HUES64 (cell line): Measurements from ENCODE around the gene RHOB.

Source experiments
- H3K27ac ChIP-seq: 2 replicates; pipeline ENCODE4 v1.7.0; 2013; ENCODE audit warnings: low read depth, low read length, inconsistent platforms
- H3K27me3 ChIP-seq: 2 replicates; pipeline ENCODE4 v1.6.1; 2013; ENCODE audit warnings: mild to moderate bottlenecking, low read length; ENCODE audit not compliant: insufficient read depth
- H3K36me3 ChIP-seq: 2 replicates; pipeline ENCODE4 v1.6.1; 2013; ENCODE audit warnings: mild to moderate bottlenecking, low read length; ENCODE audit not compliant: insufficient read depth
- H3K4me1 ChIP-seq: 2 replicates; pipeline ENCODE4 v1.6.1; 2013; ENCODE audit warnings: mild to moderate bottlenecking, low read length, moderate library complexity; ENCODE audit not compliant: insufficient read depth
- H3K4me3 ChIP-seq: 2 replicates; pipeline ENCODE4 v1.5.1; 2013; ENCODE audit warnings: mild to moderate bottlenecking, low read length, moderate library complexity
- H3K9ac ChIP-seq: 2 replicates; pipeline ENCODE4 v1.6.1; 2013; ENCODE audit warnings: mild to moderate bottlenecking, low read depth, low read length
- H3K9me3 ChIP-seq: 2 replicates; pipeline ENCODE4 v1.6.1; 2013; ENCODE audit warnings: low read depth, low read length; ENCODE audit not compliant: insufficient read depth
- WGBS: fragments of 150-250, 120-280 bp; methylation state at CpG from one replicate; pipeline ENCODE4 v1.1.7; 2013; ENCODE audit warnings: missing lambda C conversion rate; 5-methylcytosine and 5-hydroxymethylcytosine counted together

The RHOB gene

DNA sequence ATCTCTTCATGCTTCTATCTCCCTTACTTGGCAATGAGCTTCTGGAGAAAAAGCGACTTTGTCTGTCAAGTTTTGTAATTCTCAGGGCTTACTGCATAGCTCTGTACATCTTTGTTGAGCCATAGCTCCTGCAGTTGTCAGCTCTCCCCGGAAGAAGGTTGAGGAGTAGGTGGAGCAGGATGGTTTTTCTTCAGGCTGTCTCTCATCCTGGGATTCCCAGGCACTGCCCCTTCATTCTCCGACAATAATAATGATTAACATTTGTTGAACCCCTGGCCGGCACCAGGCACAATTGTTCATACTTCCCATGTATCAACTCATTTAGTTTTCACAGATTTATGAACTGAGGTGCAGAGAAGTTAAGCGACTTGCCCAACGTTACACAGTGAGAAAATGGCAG is 23.5 kb upstream of the RHOB start:
- H3K9ac ChIP-seq = no peak overlapping the region
- no peaks in the 10 kb centered on the region for H3K9me3 ChIP-seq
- no peak overlapping the region for H3K27ac ChIP-seq
- 92% methylated on average over 6 of the region's 6 CpGs for WGBS
- H3K27me3 ChIP-seq = no peaks in the 10 kb centered on the region
- no peaks in the 10 kb centered on the region for H3K4me1 ChIP-seq
- no peak overlapping the region for H3K4me3 ChIP-seq
- no peaks in the 10 kb centered on the region for H3K36me3 ChIP-seq

GRCh38 chr2:20423847-20424246 is 23.0 kb upstream of the RHOB start:
- Histone ChIP-seq H3K9ac (no peak overlapping the region), H3K9me3 (no peaks in the 10 kb centered on the region), H3K36me3 (no peaks in the 10 kb centered on the region), H3K4me1 (no peaks in the 10 kb centered on the region), H3K4me3 (no peak overlapping the region), H3K27me3 (no peaks in the 10 kb centered on the region), H3K27ac (no peak overlapping the region)
- WGBS = 95% methylated on average over 2 of the region's 2 CpGs

DNA sequence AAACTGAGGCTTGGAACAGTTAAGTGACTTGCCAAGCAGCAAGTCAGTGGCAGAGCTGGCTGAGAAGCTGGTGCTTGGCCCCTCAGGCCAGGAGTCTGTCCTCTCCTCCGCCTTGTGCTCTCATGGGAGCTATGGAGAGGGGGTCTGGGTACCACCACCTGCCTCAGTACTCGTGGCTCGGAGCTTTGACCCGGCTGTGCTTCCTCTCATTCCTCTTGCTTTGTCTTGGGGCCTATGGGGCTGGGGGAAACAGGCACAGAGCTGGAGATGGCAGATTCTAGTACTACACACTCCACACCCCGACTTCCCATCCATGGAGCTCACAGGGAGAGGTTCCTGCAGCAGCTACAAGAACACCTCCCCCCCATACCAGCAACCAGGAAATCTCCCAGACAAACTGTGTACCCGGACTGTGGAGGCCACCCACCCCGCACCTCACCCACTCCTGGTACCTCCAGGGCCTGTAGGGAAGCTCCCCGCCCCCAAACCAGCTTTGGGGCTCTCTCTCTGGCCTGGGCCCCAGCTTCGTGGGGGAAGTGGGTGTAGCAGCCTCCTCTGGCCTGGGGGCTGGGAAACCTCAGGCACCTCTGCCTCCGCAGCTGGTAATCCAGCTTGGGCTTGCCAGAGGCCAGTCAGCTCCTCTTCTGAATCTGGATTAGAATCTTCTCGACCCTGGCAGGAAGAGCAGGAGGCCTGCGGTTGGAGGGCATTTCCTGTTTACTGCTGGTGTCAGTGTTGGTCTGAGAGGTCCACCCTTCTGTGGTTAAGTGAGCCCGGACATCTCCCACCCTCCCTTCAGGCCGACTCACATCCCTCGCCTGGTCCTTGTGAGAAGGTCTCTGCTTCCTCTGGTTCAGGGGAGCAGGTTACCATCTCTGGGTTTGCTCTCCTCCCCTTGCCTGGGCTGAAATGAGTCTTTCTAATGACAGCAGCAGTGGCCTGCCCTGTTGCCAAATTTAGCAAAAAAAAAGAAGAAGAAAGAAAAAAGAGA is 22.3 kb upstream of the RHOB start:
- H3K9ac ChIP-seq = no peak overlapping the region
- H3K4me1 ChIP-seq = no peaks in the 10 kb centered on the region
- H3K27me3 ChIP-seq = no peaks in the 10 kb centered on the region
- H3K4me3 ChIP-seq = no peak overlapping the region
- no peaks in the 10 kb centered on the region for H3K9me3 ChIP-seq
- no peak overlapping the region for H3K27ac ChIP-seq
- 84% methylated on average over 15 of the region's 15 CpGs for WGBS
- H3K36me3 ChIP-seq = no peaks in the 10 kb centered on the region

DNA sequence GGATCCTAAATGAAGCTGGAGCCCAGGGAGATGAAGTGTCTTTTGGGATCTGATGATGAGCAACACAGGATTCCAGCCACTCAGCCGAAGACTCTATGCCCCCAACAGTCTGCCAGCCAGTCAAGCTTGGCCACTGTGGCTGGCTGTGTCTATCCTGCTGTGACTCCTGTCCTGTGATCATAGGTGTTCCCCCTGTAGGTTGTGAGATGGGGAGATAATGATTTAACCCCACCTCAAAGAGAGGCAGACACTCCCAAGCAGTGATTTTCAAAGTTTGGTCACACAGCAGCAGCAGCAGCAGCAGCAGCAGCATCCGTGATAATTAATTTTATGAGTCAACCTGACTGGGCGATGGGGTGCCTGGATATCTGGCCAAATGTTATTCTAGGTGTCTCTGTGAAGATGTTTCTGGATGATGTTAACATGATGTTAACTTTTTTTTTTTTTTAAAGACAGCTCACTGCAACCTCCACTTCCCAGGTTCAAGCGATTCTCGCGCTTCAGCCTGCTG is 21.4 kb upstream of the RHOB start:
- WGBS = 88% methylated on average over 3 of the region's 6 CpGs
- Histone ChIP-seq H3K4me3 (no peak overlapping the region), H3K36me3 (no peaks in the 10 kb centered on the region), H3K9me3 (no peaks in the 10 kb centered on the region), H3K27me3 (no peaks in the 10 kb centered on the region), H3K27ac (no peak overlapping the region), H3K9ac (no peak overlapping the region), H3K4me1 (no peaks in the 10 kb centered on the region)

- 94% methylated on average over 2 of the region's 2 CpGs for WGBS
- no peak overlapping the region for H3K27ac ChIP-seq
Measured at GRCh38 chr2:20425884-20426283, 21.0 kb upstream of the RHOB start.

DNA sequence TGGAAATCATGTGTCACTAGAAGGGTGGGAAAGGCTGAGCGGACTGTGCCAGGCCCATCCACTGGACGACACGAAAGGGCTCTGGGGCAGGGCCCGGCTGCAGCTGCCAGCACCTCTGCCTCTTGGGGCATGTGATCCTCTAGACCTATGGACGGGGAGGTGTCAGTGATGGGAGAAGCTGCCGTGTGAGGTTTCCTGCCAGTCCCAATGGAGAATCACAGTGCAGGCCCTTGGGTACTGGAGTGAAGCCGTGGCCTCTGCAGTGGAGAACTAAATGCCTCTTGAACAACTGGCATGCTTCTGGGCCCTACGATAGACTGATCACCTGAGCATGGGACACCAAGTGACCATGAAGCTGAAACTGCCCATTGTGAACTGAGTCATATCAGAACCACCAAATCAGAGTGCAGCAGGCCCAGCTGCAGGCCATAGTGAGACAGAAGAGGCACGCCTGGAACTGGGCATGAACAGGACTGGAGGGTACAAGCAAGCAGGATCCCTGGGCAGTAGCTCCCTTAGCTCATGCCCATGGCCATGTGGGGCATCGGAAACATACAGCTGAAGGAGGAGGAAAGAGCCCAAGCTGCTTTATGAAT is 18.8 kb upstream of the RHOB start:
- no peaks in the 10 kb centered on the region for H3K4me1 ChIP-seq
- 88% methylated on average over 10 of the region's 10 CpGs for WGBS
- no peak overlapping the region for H3K27ac ChIP-seq
- H3K9me3 ChIP-seq = no peaks in the 10 kb centered on the region
- H3K36me3 ChIP-seq = no peaks in the 10 kb centered on the region
- no peaks in the 10 kb centered on the region for H3K27me3 ChIP-seq
- H3K4me3 ChIP-seq = no peak overlapping the region
- no peak overlapping the region for H3K9ac ChIP-seq

More at GRCh38 chr2:20425884-20426283, 21.0 kb upstream of the RHOB start:
- Histone ChIP-seq H3K4me1 (no peaks in the 10 kb centered on the region), H3K27me3 (no peaks in the 10 kb centered on the region), H3K9ac (no peak overlapping the region), H3K9me3 (no peaks in the 10 kb centered on the region), H3K4me3 (no peak overlapping the region), H3K36me3 (no peaks in the 10 kb centered on the region)

- Histone ChIP-seq H3K9me3 (no peaks in the 10 kb centered on the region), H3K4me3 (no peak overlapping the region), H3K27me3 (no peaks in the 10 kb centered on the region), H3K9ac (no peak overlapping the region), H3K36me3 (no peaks in the 10 kb centered on the region), H3K4me1 (no peaks in the 10 kb centered on the region), H3K27ac (no peak overlapping the region)
- 90% methylated on average over 11 of the region's 11 CpGs for WGBS
Measured at GRCh38 chr2:20428717-20429490, 18.0 kb upstream of the RHOB start.

DNA sequence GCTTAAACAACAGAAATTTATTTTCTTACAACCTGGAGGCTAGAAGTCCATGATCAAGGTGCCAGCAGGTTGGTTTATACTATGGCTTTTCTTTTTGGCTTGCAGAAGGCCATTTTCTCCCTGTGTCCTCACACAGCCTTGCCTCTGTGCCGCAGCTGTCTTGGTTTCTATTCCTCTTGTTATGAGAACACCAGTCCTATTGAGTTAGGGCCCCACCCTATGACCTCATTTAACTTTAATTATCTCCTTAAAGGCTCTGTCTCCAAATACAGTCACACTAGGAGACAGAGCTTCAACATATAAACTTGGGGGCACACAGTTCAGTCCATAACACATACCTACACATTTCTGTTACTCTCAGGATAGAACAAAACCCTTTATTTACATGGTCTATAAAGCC is 17.3 kb upstream of the RHOB start:
- Histone ChIP-seq H3K36me3 (no peaks in the 10 kb centered on the region), H3K27me3 (no peaks in the 10 kb centered on the region), H3K9ac (no peak overlapping the region), H3K4me3 (no peak overlapping the region), H3K9me3 (no peaks in the 10 kb centered on the region), H3K4me1 (no peaks in the 10 kb centered on the region), H3K27ac (no peak overlapping the region)
- WGBS = 93% methylated on average over 1 of the region's 1 CpG

- no peaks in the 10 kb centered on the region for H3K4me1 ChIP-seq
- H3K27me3 ChIP-seq = no peaks in the 10 kb centered on the region
- H3K4me3 ChIP-seq = no peak overlapping the region
- H3K27ac ChIP-seq = no peak overlapping the region
- H3K36me3 ChIP-seq = no peaks in the 10 kb centered on the region
- 90% methylated on average over 4 of the region's 4 CpGs for WGBS
- no peaks in the 10 kb centered on the region for H3K9me3 ChIP-seq
- no peak overlapping the region for H3K9ac ChIP-seq
Measured at GRCh38 chr2:20430035-20430434, 16.8 kb upstream of the RHOB start.

GRCh38 chr2:20430461-20431300 is 16.2 kb upstream of the RHOB start:
- H3K36me3 ChIP-seq = no peaks in the 10 kb centered on the region
- H3K4me3 ChIP-seq = no peak overlapping the region
- no peak overlapping the region for H3K27ac ChIP-seq
- H3K27me3 ChIP-seq = no peaks in the 10 kb centered on the region
- H3K4me1 ChIP-seq = no peaks in the 10 kb centered on the region
- H3K9me3 ChIP-seq = no peaks in the 10 kb centered on the region
- WGBS = 93% methylated on average over 7 of the region's 7 CpGs
- H3K9ac ChIP-seq = no peak overlapping the region
